HepG2 (cell line): ENCODE measurements around the gene ARHGAP22. TPM values are rescaled to one million over a fixed set of nuclear protein-coding genes. Genes with fewer than 3 reads are reported as not detected.
A peak's percentile ranks its signal among the peaks of the same experiment; 100 is the strongest.

Source experiments
- ATAC-seq: fragments of 200-7000 bp; cut with Tn5 transposase; 3 replicates; pipeline ENCODE4 v1.9.1; 2020; ENCODE audit warnings: mild to moderate bottlenecking, moderate library complexity
- BruUV-seq: library from RNA; stranded (reverse); fragments of 400-500 nt; replicated peaks from 2 replicates; lab custom pipeline; 2021; lab: Mats Ljungman, UMichigan
- CTCF ChIA-PET: fragments of 300-600 bp; formaldehyde crosslinking; extraction: SDS; loops from one replicate; lab custom pipeline; 2021; ENCODE audit warnings: low total read pairs, inconsistent platforms, low intra/inter-chr PET ratio; lab: Yijun Ruan, JAX
- POLR2A ChIA-PET: fragments of 350-600 bp; sonication (Branson Sonifier 250); formaldehyde crosslinking; loops from one replicate; lab custom pipeline; 2020; ENCODE audit warnings: antibody characterized with exemption, inconsistent platforms; lab: Yijun Ruan, JAX
- DNase-seq: peaks from one replicate; pipeline ENCODE4 v3.0.0-alpha.2; 2015; ENCODE audit warnings: low spot score
- FAIRE-seq: peaks from 3 replicates; lab custom pipeline; 2011; peaks lifted over from hg19 to GRCh38; lab: Jason Lieb, UNC
- H2AFZ ChIP-seq: one replicate; pipeline ENCODE4 v1.6.1; 2011; ENCODE audit warnings: low read length, inconsistent platforms
- H3K27ac ChIP-seq: fragments of 300-600 bp; 3 replicates; pipeline ENCODE4 v1.8.0; 2011; ENCODE audit warnings: mixed run types, mild to moderate bottlenecking, mixed read lengths, low read length, inconsistent platforms; ENCODE audit not compliant: insufficient read depth; ENCODE audit errors: extremely low read length
- H3K27me3 ChIP-seq, 2 experiments: fragments of 200-600 bp in 1 of 2; 2 replicates in 1 of 2; 3 replicates in 1 of 2; pipeline versions ENCODE4 v1.6.0 to v1.8.0; 2011; ENCODE audit warnings: low read length in 2 of 2, mild to moderate bottlenecking in 2 of 2, moderate library complexity in 2 of 2, inconsistent platforms in 1 of 2; ENCODE audit not compliant: insufficient read depth in 2 of 2, control insufficient read depth in 1 of 2
- H3K36me3 ChIP-seq, 2 experiments: fragments of 200-600 bp in 1 of 2; replicated peaks in 1 of 2; 2 replicates in 1 of 2; 3 replicates in 1 of 2; pipeline versions ENCODE4 v1.5.1 to v1.8.0; 2011; ENCODE audit warnings: low read length in 2 of 2, inconsistent platforms in 1 of 2; ENCODE audit not compliant: insufficient read depth in 2 of 2, control insufficient read depth in 1 of 2
- H3K4me1 ChIP-seq: 2 replicates; pipeline ENCODE4 v1.5.1; 2012; ENCODE audit warnings: low read length, inconsistent platforms; ENCODE audit not compliant: insufficient read depth
- H3K4me2 ChIP-seq: 2 replicates; pipeline ENCODE4 v1.6.0; 2011; ENCODE audit warnings: low read depth, low read length, inconsistent platforms
- H3K4me3 ChIP-seq, 3 experiments: fragments of 200-600 bp in 1 of 3; sonication (generic), shearing (Covaris generic) in 1 of 3; replicated peaks in 1 of 3; 2 replicates each; pipeline ENCODE4 v1.5.1; 2011 to 2016; ENCODE audit warnings: low read length in 3 of 3, inconsistent platforms in 2 of 3, low read depth in 2 of 3, mild to moderate bottlenecking in 2 of 3, control low read depth in 1 of 3, mixed read lengths in 1 of 3; ENCODE audit not compliant: insufficient read depth in 1 of 3
- H3K79me2 ChIP-seq: one replicate; pipeline ENCODE4 v1.6.1; 2011; ENCODE audit warnings: low read length, inconsistent platforms; ENCODE audit not compliant: insufficient read depth
- H3K9ac ChIP-seq: 2 replicates; pipeline ENCODE4 v1.6.0; 2011; ENCODE audit warnings: mild to moderate bottlenecking, low read depth, low read length, inconsistent platforms; ENCODE audit not compliant: insufficient read depth
- H3K9me3 ChIP-seq: 2 replicates; pipeline ENCODE4 v1.5.1; 2012; ENCODE audit warnings: mild to moderate bottlenecking, low read length
- H4K20me1 ChIP-seq: 2 replicates; pipeline ENCODE4 v1.6.0; 2011; ENCODE audit warnings: inconsistent platforms, mild to moderate bottlenecking, low read length, moderate library complexity; ENCODE audit not compliant: insufficient read depth
- AGO1 ChIP-seq: fragments of 200-400 bp; formaldehyde crosslinking; IDR thresholded peaks from 2 replicates; pipeline ENCODE4 v1.6.1; 2017; ENCODE audit warnings: mild to moderate bottlenecking, low read depth, low read length, moderate library complexity; ENCODE audit not compliant: poor library complexity, severe bottlenecking
- CCAR2 ChIP-seq: fragments of 200-400 bp; formaldehyde crosslinking; optimal IDR thresholded peaks from 2 replicates; pipeline ENCODE3; 2018; ENCODE audit warnings: low read depth, mild to moderate bottlenecking, low read length, moderate library complexity
- CHD4 ChIP-seq: fragments of 200-600 bp; sonication (generic); IDR thresholded peaks from 2 replicates; pipeline ENCODE4 v1.7.0; 2017; ENCODE audit warnings: mild to moderate bottlenecking, low read length, borderline replicate concordance
- HNF4A ChIP-seq: sonication (generic); formaldehyde crosslinking; IDR thresholded peaks from 2 replicates; pipeline ENCODE4 v1.4.0; 2020; ENCODE audit warnings: missing genetic modification reagents
- NFYB ChIP-seq: sonication (generic); formaldehyde crosslinking; IDR thresholded peaks from 2 replicates; pipeline ENCODE4 v1.4.0; 2020; ENCODE audit warnings: missing genetic modification reagents
- PATZ1 ChIP-seq: sonication (generic); formaldehyde crosslinking; IDR thresholded peaks from 2 replicates; pipeline ENCODE4 v1.4.0; 2020; ENCODE audit warnings: missing genetic modification reagents
- PPARG ChIP-seq: conservative IDR thresholded peaks from 2 replicates; pipeline ENCODE4 v1.6.1; 2016; ENCODE audit warnings: missing biosample characterization, missing genetic modification reagents
- RXRA ChIP-seq: sonication (generic); formaldehyde crosslinking; IDR thresholded peaks from 2 replicates; pipeline ENCODE4 v1.5.1; 2020; ENCODE audit warnings: missing genetic modification reagents
- ZFP36L1 ChIP-seq: sonication (generic); formaldehyde crosslinking; IDR thresholded peaks from 2 replicates; pipeline ENCODE4 v1.8.0; 2022; ENCODE audit warnings: mild to moderate bottlenecking, missing genetic modification reagents, moderate library complexity
- ZNF562 ChIP-seq: sonication (generic); formaldehyde crosslinking; IDR thresholded peaks from 2 replicates; pipeline ENCODE4 v1.8.0; 2022; ENCODE audit warnings: missing genetic modification reagents, borderline replicate concordance
- ZNF576 ChIP-seq: sonication (generic); formaldehyde crosslinking; IDR thresholded peaks from 2 replicates; pipeline ENCODE4 v1.4.0; 2020; ENCODE audit warnings: mild to moderate bottlenecking, missing genetic modification reagents
- ZNF629 ChIP-seq: sonication (generic); formaldehyde crosslinking; conservative IDR thresholded peaks from 2 replicates; pipeline ENCODE4 v1.5.0; 2020; ENCODE audit warnings: missing genetic modification reagents
- ZNF687 ChIP-seq: sonication (generic); formaldehyde crosslinking; IDR thresholded peaks from 2 replicates; pipeline ENCODE4 v1.5.1; 2020; ENCODE audit warnings: mild to moderate bottlenecking, missing genetic modification reagents, moderate library complexity
- ZNF691 ChIP-seq: sonication (generic); formaldehyde crosslinking; IDR thresholded peaks from 2 replicates; pipeline ENCODE4 v1.4.0; 2020; ENCODE audit warnings: missing genetic modification reagents, low read depth, mild to moderate bottlenecking, borderline replicate concordance
- ZNF777 ChIP-seq: sonication (generic); formaldehyde crosslinking; IDR thresholded peaks from 2 replicates; pipeline ENCODE4 v1.4.0; 2020; ENCODE audit warnings: missing genetic modification reagents
- WGBS: methylation state at CpG from one replicate; pipeline ENCODE4 v1.1.6; 2017; ENCODE audit warnings: low lambda C conversion rate; 5-methylcytosine and 5-hydroxymethylcytosine counted together
- in situ Hi-C: cut with HindIII; loops from 2 replicates; pipeline ENCODE4 v1.10.0; 2017; ENCODE audit warnings: low pct_unique_long_range_greater_than_20kb; ENCODE audit not compliant: extremely low pct_ligation_motif_present
- intact Hi-C: fragments of 100-400 bp; cut with micrococcal nuclease; formaldehyde crosslinking; loops from one replicate; pipeline ENCODE4 v1.10.0; 2022; ENCODE audit not compliant: unreplicated experiment
- polyA plus RNA-seq, 8 experiments: library from polyadenylated mRNA; depleted of rRNA in 3 of 8; stranded (reverse) in 7 of 8; unstranded in 1 of 8; fragments of >200 nt; fragmentation: Illumina TruSeq in 4 of 8; extraction: Trizol in 4 of 8; gene quantifications; 2 replicates each; pipeline versions ENCODE4 v1.2.1 to v1.2.3, GENCODE V29; 2011 to 2016; ENCODE audit warnings: low read depth in 4 of 8, missing spikeins in 1 of 8, mixed read lengths in 1 of 8; ENCODE audit not compliant: insufficient read depth in 1 of 8
- total RNA-seq, 5 experiments: library from RNA; depleted of rRNA; stranded (reverse); fragments of >200 nt; fragmentation: Illumina TruSeq; extraction: Trizol; gene quantifications; 2 replicates each; pipeline ENCODE4 v1.2.3, GENCODE V29; 2016; ENCODE audit warnings: low read depth in 1 of 5

Gene ARHGAP22
- total and polyA plus RNA-seq, 2 of the 13 experiments (the other 11 are each of a cell fraction or from before 2014, with no cell fraction given): 0.08 to 0.38 TPM

GRCh38 chr10:48451969-48452878, 152.6 kb downstream of the ARHGAP22 start:
- ATAC-seq: peak; percentile 36
- TF ChIP-seq HNF4A (CRISPR knock-in tag) (0 out of 2 replicates have a peak, but pooled peaks have one; percentile 4), CHD4 (0 out of 2 replicates have a peak, but pooled peaks have one; percentile 46), AGO1 (no peak), ZNF687 (CRISPR knock-in tag) (peak; percentile 29), ZNF777 (CRISPR knock-in tag) (no peak), ZNF629 (CRISPR knock-in tag) (peak; percentile 94), ZNF576 (CRISPR knock-in tag) (no peak), ZNF691 (CRISPR knock-in tag) (no peak), ZFP36L1 (CRISPR knock-in tag) (no peak), RXRA (CRISPR knock-in tag) (no peak), NFYB (CRISPR knock-in tag) (no peak), PPARG (CRISPR knock-in tag) (no peak), ZNF562 (CRISPR knock-in tag) (no peak), CCAR2 (no peak), PATZ1 (0 out of 2 replicates have a peak, but pooled peaks have one; percentile 12)

More at GRCh38 chr10:48451969-48452878, 152.6 kb downstream of the ARHGAP22 start:
- in situ Hi-C loops (no loop called here), intact Hi-C loops (no loop called here)
- Histone ChIP-seq H2AFZ (no peak overlapping the region), H3K9ac (no peak overlapping the region), H3K27ac (no peak overlapping the region), H4K20me1 (no peaks in the 10 kb centered on the region), H3K9me3 (no peaks in the 10 kb centered on the region), H3K27me3 (peaks cover 3 to 15% of the 10 kb centered on the region in 2 experiments; a peak in 4 of 5 replicates), H3K79me2 (no peaks in the 10 kb centered on the region), H3K36me3 (no peaks in the 10 kb centered on the region), H3K4me3 (peak overlapping the region in 1 of 3 experiments; percentile 45; a peak in 2 of 6 replicates), H3K4me2 (peak overlapping the region; percentile 62), H3K4me1 (peaks cover 38% of the 10 kb centered on the region)
- peak; percentile 21 for DNase-seq
- FAIRE-seq: peak; percentile 54
- CTCF ChIA-PET: no interaction called here
- no TSS peak for BruUV-seq
- WGBS: 38% methylated on average over 9 of the region's 15 CpGs
- POLR2A ChIA-PET: interaction anchor here (1.1 kb wide), 1 partner anchor 11 kb away, joined by 3 read pairs; no protein-coding TSS in a partner anchor
